Loucy (cell line): ENCODE measurements around the gene MYOM3.

Experiments used
- H2AFZ ChIP-seq: fragments of 200-600 bp; sonication (generic); 2 replicates; pipeline ENCODE4 v1.6.0; 2016; ENCODE audit warnings: antibody characterized with exemption, mild to moderate bottlenecking, low read length, moderate library complexity
- H3F3A ChIP-seq: fragments of 200-600 bp; 2 replicates; pipeline ENCODE4 v1.6.0; 2016; ENCODE audit warnings: antibody characterized with exemption, low read depth, mild to moderate bottlenecking
- H3K27me3 ChIP-seq: fragments of 200-600 bp; sonication (generic); 2 replicates; pipeline ENCODE4 v1.6.1; 2014; ENCODE audit warnings: low read length, mild to moderate bottlenecking; ENCODE audit not compliant: insufficient read depth, poor library complexity, severe bottlenecking
- H3K36me3 ChIP-seq: fragments of 200-600 bp; sonication (generic); 2 replicates; pipeline ENCODE4 v1.6.1; 2016; ENCODE audit warnings: low read length; ENCODE audit not compliant: insufficient read depth
- H3K4me1 ChIP-seq: fragments of 200-600 bp; sonication (generic); 2 replicates; pipeline ENCODE4 v1.5.1; 2014; ENCODE audit warnings: low read length, mild to moderate bottlenecking; ENCODE audit not compliant: insufficient read depth, poor library complexity, severe bottlenecking
- H3K4me2 ChIP-seq: fragments of 200-600 bp; sonication (generic); 2 replicates; pipeline ENCODE4 v1.6.0; 2014; ENCODE audit warnings: antibody characterized with exemption, low read length, low read depth, mild to moderate bottlenecking; ENCODE audit not compliant: poor library complexity, severe bottlenecking
- H3K4me3 ChIP-seq: fragments of 200-600 bp; sonication (generic); 2 replicates; pipeline ENCODE4 v1.5.1; 2014; ENCODE audit warnings: low read length, mild to moderate bottlenecking, mixed read lengths; ENCODE audit not compliant: poor library complexity, severe bottlenecking
- H3K79me2 ChIP-seq: fragments of 200-600 bp; sonication (generic); 2 replicates; pipeline ENCODE4 v1.6.1; 2014; ENCODE audit warnings: low read length; ENCODE audit not compliant: insufficient read depth
- H3K9ac ChIP-seq: fragments of 200-600 bp; sonication (generic); 2 replicates; pipeline ENCODE4 v1.6.0; 2014; ENCODE audit warnings: mild to moderate bottlenecking, low read depth, low read length, moderate library complexity; ENCODE audit not compliant: poor library complexity, severe bottlenecking
- H3K9me2 ChIP-seq: fragments of 200-600 bp; sonication (generic); replicated peaks from 2 replicates; pipeline ENCODE4 v1.6.1; 2016; ENCODE audit warnings: low read depth, low read length, mixed read lengths
- H3K9me3 ChIP-seq: fragments of 200-600 bp; sonication (generic); 2 replicates; pipeline ENCODE4 v1.6.1; 2014; ENCODE audit warnings: mild to moderate bottlenecking, antibody characterized with exemption, low read length, low read depth; ENCODE audit not compliant: insufficient read depth
- H4K20me1 ChIP-seq: fragments of 200-600 bp; sonication (generic); 2 replicates; pipeline ENCODE4 v1.6.0; 2014; ENCODE audit warnings: antibody characterized with exemption, low read length, mild to moderate bottlenecking; ENCODE audit not compliant: insufficient read depth, poor library complexity, severe bottlenecking
- EZH2phosphoT487 ChIP-seq: fragments of 200-600 bp; IDR thresholded peaks from 2 replicates; pipeline ENCODE4 v1.6.1; 2018; ENCODE audit warnings: antibody characterized with exemption, mild to moderate bottlenecking, moderate library complexity, borderline replicate concordance
- TF ChIP-seq, protein P1 (sequence below): fragments of 200-600 bp; sonication (generic); conservative IDR thresholded peaks from 2 replicates; pipeline ENCODE4 v1.5.1; 2014; ENCODE audit warnings: mild to moderate bottlenecking, antibody characterized with exemption, low read length

The MYOM3 gene

DNA sequence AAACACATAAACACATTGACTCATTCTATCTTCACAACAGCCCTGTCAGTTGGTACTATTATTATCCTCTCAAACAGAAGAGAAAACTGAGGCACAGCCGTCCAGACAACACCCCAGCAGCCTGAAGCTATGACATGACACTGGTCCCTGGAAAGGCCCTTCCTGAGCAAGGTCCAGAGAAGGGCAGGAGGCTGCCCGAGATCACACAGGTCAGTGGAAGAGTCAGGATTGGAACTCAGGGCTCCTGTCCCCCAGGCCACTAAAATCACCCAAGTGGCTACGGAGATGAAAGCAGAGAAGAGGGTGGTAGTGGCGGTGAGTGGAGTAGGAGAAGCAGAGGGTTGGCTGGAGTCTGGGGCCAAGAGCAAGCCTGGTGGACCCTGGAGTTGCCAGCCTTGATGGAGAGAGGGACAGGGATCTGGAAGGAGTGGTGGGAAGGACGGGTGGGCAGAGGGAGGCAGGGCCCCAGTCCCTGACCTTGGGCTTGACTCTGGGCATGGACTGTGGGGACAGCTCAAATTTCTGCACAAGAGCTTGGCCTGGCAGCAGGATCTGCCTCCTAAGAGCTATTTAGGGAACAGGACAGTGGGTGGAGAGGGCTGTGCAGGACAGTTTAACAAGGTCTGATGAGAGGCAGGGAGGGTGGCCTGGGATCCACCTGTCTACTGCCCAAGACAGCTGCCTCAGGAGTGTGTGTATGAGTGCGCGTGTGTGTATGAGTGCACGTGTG lies 15.8 kb downstream of the MYOM3 start:
- H4K20me1 ChIP-seq = no peaks in the 10 kb centered on the region
- no peaks in the 10 kb centered on the region for H3K79me2 ChIP-seq
- no peaks in the 10 kb centered on the region for H3F3A ChIP-seq
- H3K27me3 ChIP-seq = no peaks in the 10 kb centered on the region
- H3K4me1 ChIP-seq = no peaks in the 10 kb centered on the region
- TF ChIP-seq, protein P1, sequence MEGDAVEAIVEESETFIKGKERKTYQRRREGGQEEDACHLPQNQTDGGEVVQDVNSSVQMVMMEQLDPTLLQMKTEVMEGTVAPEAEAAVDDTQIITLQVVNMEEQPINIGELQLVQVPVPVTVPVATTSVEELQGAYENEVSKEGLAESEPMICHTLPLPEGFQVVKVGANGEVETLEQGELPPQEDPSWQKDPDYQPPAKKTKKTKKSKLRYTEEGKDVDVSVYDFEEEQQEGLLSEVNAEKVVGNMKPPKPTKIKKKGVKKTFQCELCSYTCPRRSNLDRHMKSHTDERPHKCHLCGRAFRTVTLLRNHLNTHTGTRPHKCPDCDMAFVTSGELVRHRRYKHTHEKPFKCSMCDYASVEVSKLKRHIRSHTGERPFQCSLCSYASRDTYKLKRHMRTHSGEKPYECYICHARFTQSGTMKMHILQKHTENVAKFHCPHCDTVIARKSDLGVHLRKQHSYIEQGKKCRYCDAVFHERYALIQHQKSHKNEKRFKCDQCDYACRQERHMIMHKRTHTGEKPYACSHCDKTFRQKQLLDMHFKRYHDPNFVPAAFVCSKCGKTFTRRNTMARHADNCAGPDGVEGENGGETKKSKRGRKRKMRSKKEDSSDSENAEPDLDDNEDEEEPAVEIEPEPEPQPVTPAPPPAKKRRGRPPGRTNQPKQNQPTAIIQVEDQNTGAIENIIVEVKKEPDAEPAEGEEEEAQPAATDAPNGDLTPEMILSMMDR = no peak
- TF ChIP-seq EZH2phosphoT487 = no peak
- no peaks in the 10 kb centered on the region for H3K36me3 ChIP-seq
- no peaks in the 10 kb centered on the region for H3K9me3 ChIP-seq
- H3K9me2 ChIP-seq = no peaks in the 10 kb centered on the region
- no peak overlapping the region for H3K4me3 ChIP-seq
- no peak overlapping the region for H2AFZ ChIP-seq
- H3K9ac ChIP-seq = no peak overlapping the region
- no peak overlapping the region for H3K4me2 ChIP-seq

DNA sequence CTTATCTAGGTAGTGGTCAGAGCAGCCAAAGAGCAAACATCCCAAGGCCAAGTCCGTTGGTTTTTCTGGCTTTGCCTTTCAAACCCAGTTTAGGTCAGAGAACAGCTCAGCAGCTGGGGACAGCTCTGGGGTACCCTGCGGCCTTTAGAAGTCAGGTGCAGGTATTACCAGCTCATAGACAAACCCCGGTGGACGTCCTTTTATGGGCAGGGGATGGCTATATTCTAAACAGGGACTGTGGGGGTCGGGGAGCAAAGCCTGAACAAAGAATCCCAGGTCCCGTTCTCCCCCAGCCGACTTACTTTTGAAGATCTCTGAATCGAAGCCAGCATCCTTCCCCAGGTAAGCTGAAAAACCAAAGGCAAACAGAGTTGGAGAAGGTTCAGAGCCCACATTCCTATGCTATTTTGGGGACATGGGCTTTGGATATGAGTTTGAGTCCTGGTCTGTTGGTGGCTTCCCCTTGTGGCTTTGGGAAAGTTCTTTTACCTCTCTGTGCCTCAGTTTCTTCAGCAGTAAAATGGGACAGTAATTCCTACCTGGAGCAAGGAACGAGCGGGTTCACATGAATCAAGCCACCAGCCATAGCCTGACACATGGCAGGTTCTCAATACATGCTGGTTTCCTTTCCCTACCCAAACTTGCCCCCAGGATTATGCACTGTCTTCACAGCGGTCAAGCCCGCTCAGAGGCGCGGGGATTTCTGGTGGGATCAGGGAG lies 16.6 kb downstream of the MYOM3 start:
- Histone ChIP-seq H3K27me3 (no peaks in the 10 kb centered on the region), H3F3A (no peaks in the 10 kb centered on the region), H4K20me1 (no peaks in the 10 kb centered on the region), H3K79me2 (no peaks in the 10 kb centered on the region), H3K9ac (no peak overlapping the region), H3K36me3 (no peaks in the 10 kb centered on the region), H3K9me2 (no peaks in the 10 kb centered on the region), H3K9me3 (no peaks in the 10 kb centered on the region), H3K4me1 (no peaks in the 10 kb centered on the region), H3K4me2 (no peak overlapping the region), H2AFZ (no peak overlapping the region), H3K4me3 (no peak overlapping the region)
- TF ChIP-seq, protein P1 = no peak
- no peak for TF ChIP-seq EZH2phosphoT487

DNA sequence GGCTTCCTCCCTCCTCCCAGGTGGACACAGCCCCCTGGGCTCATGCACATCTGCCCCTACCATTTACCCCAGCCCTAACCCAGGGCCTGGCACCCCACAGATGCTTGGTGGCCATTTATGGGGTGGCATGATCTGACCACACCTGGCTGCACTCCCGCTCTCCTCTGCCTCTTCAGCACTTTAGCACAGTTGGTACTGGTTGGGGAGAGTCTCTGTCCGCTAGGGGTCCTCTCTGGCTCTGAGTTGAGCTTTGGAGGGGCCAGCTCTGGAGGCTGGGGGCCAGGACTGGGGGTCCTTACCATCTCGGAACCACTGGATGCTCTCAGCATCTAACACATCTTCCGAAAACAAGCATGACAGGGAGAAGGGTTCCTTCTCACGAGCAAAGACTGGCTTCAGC lies 17.4 kb downstream of the MYOM3 start:
- Histone ChIP-seq H3K9me3 (no peaks in the 10 kb centered on the region), H3F3A (no peaks in the 10 kb centered on the region), H3K9me2 (no peaks in the 10 kb centered on the region), H3K27me3 (no peaks in the 10 kb centered on the region), H3K36me3 (no peaks in the 10 kb centered on the region), H3K79me2 (no peaks in the 10 kb centered on the region), H4K20me1 (no peaks in the 10 kb centered on the region), H2AFZ (no peak overlapping the region), H3K4me1 (no peaks in the 10 kb centered on the region), H3K4me3 (no peak overlapping the region), H3K9ac (no peak overlapping the region), H3K4me2 (no peak overlapping the region)
- no peak for TF ChIP-seq EZH2phosphoT487
- TF ChIP-seq, protein P1 = no peak
